Endothelial cell (in vitro differentiated cells): ENCODE data around the gene PHLDA2. TPM values are rescaled to one million over a fixed set of nuclear protein-coding genes. Genes with fewer than 3 reads are reported as not detected.

Experiments used
- DNase-seq: peaks from one replicate; pipeline ENCODE4 v3.0.0; 2021; ENCODE audit warnings: low spot score
- H3K27ac Mint-ChIP-seq: one replicate; pipeline ENCODE4 v1.8.0; 2021; ENCODE audit warnings: mixed read lengths, inconsistent platforms; ENCODE audit not compliant: unreplicated experiment
- H3K27me3 Mint-ChIP-seq: one replicate; pipeline ENCODE4 v1.8.0; 2021; ENCODE audit warnings: mild to moderate bottlenecking, moderate library complexity, mixed read lengths, inconsistent platforms; ENCODE audit not compliant: unreplicated experiment
- H3K36me3 Mint-ChIP-seq: one replicate; pipeline ENCODE4 v1.8.0; 2021; ENCODE audit warnings: mild to moderate bottlenecking, low read depth, mixed read lengths, inconsistent platforms; ENCODE audit not compliant: unreplicated experiment
- H3K4me1 Mint-ChIP-seq: one replicate; pipeline ENCODE4 v1.8.0; 2021; ENCODE audit warnings: mild to moderate bottlenecking, mixed read lengths, inconsistent platforms; ENCODE audit not compliant: unreplicated experiment
- H3K4me3 Mint-ChIP-seq: one replicate; pipeline ENCODE4 v1.8.0; 2021; ENCODE audit warnings: mild to moderate bottlenecking, mixed read lengths, inconsistent platforms; ENCODE audit not compliant: unreplicated experiment
- H3K9me3 Mint-ChIP-seq: one replicate; pipeline ENCODE4 v1.8.0; 2021; ENCODE audit warnings: mixed read lengths, inconsistent platforms; ENCODE audit not compliant: unreplicated experiment
- CTCF ChIP-seq: fragments of 200-600 bp; sonication (generic); IDR thresholded peaks from one replicate; pipeline ENCODE4 v1.5.0; 2021; ENCODE audit warnings: antibody characterized with exemption; ENCODE audit not compliant: unreplicated experiment
- total RNA-seq: library from RNA; stranded (reverse); fragmentation: NEBNext Ultra II Directional; extraction: Animal tissue kit (Norgen Biotek cat#: 25700); gene quantifications from one replicate; pipeline ENCODE4 v1.2.1, GENCODE V29; 2021; ENCODE audit not compliant: unreplicated experiment

PHLDA2 gene
- total RNA-seq, 1 donor from 2014 or later = 8.1 TPM

- no peak for TF ChIP-seq CTCF
- Mint-ChIP-seq H3K36me3 (no peaks in the 10 kb centered on the region), H3K27ac (no peak overlapping the region)
These were observed 4.2 kb downstream of the PHLDA2 start for GRCh38 chr11:2924821-2925675.

GRCh38 chr11:2924381-2924780, 4.8 kb downstream of the PHLDA2 start:
- Mint-ChIP-seq H3K36me3 (no peaks in the 10 kb centered on the region), H3K4me3 (no peak overlapping the region), H3K27me3 (peaks cover 15% of the 10 kb centered on the region), H3K9me3 (no peaks in the 10 kb centered on the region), H3K4me1 (no peaks in the 10 kb centered on the region), H3K27ac (no peak overlapping the region)
- no peak for DNase-seq
- no peak for TF ChIP-seq CTCF

More at GRCh38 chr11:2924821-2925675, 4.2 kb downstream of the PHLDA2 start:
- Mint-ChIP-seq H3K4me1 (no peaks in the 10 kb centered on the region), H3K9me3 (no peaks in the 10 kb centered on the region), H3K4me3 (no peak overlapping the region), H3K27me3 (peaks cover 17% of the 10 kb centered on the region)
- DNase-seq = no peak

- Mint-ChIP-seq H3K36me3 (no peaks in the 10 kb centered on the region), H3K27me3 (peaks cover 15% of the 10 kb centered on the region), H3K9me3 (no peaks in the 10 kb centered on the region), H3K4me3 (no peak overlapping the region), H3K27ac (no peak overlapping the region), H3K4me1 (no peaks in the 10 kb centered on the region)
- DNase-seq = no peak
- TF ChIP-seq CTCF = no peak
These were observed 5.5 kb downstream of the PHLDA2 start for GRCh38 chr11:2923446-2924375.

GRCh38 chr11:2922655-2923054, 6.6 kb downstream of the PHLDA2 start:
- H3K4me3 Mint-ChIP-seq = no peak overlapping the region
- H3K27ac Mint-ChIP-seq = no peak overlapping the region
- peaks cover 9% of the 10 kb centered on the region for H3K27me3 Mint-ChIP-seq
- H3K9me3 Mint-ChIP-seq = no peaks in the 10 kb centered on the region
- no peaks in the 10 kb centered on the region for H3K4me1 Mint-ChIP-seq
- DNase-seq = no peak
- TF ChIP-seq CTCF = no peak
- no peaks in the 10 kb centered on the region for H3K36me3 Mint-ChIP-seq
